Mesenteric fat pad (tissue), 1 donor: ENCODE data around the gene CAMK2A. TPM values are rescaled to one million over a fixed set of nuclear protein-coding genes. Genes with fewer than 3 reads are reported as not detected.
"Not testable (repeated sequence)": the region's sequence is repeated elsewhere in the genome, so short reads cannot be mapped to it uniquely, and the experiment has no call there.

Experiments
- DNase-seq: peaks from one replicate; pipeline ENCODE4 v3.0.0-alpha.2; 2020; ENCODE audit warnings: low spot score
- total RNA-seq: library from RNA; stranded (reverse); fragmentation: NEBNext Ultra II Directional; extraction: Animal tissue kit (Norgen Biotek cat#: 25700); gene quantifications from one replicate; pipeline ENCODE4 v1.2.1, GENCODE V29; 2021
- donor health status: DM: yes; HTN: yes; CAD: no.

Gene CAMK2A
- total RNA-seq, 1 donor from 2014 or later = not detected

- no peak for DNase-seq
Observed at GRCh38 chr5:150256410-150257064, 33.0 kb downstream of the CAMK2A start.

DNA sequence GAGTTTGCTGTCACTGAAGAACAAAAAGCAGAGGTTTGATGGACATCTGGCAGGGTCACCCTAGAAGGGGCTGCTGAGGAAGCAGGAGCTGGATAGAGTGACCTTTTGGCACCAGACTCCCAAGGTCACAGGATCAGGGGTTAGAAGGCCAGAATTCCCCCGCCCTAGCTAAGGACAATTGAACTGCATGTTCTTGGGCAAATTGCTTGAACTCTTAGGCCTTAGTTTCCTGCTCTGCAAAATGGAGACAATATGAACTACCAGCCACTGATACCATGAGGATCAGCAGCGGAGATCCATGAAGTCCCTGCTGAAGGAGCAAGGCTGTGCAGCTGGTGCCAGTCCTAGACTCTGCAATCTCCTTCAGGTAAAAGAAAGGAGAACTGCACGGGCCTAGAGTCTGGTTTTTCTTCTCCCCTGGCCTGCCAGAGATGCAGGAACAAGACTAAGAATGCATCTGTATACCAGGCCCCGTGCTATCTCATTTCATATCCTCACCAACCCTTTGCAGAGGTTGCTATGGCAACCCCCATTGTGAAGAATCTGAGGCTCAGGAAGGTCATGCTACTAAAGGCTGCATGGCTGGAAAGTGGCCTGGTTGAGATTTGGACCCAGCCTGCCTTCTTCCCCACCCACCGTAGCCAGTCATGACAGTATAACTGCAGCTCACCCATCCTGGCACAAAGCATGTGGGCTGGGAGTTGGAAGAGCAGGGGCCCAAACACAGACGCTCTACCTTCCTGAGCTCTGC lies 33.7 kb downstream of the CAMK2A start:
- no peak for DNase-seq

DNA sequence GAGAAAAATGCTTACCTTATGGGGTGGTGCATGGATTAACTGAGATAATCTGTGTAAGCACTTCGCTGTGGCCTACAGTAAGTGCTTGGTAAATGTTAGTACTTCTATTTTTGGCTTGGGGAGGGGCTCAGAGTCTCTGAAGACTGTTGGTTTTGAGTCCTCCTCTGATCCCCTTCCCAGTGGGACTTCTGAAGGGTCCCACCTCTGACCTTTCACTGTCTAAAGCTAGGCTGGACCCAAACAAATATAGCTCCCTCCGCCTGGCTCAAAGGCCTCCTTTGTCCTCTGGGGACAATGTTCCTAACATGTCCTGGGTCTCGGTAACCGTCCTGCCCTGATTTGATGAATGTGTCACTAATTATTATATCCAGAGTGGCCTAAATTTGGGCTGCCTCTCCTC lies 34.8 kb downstream of the CAMK2A start:
- no peak for DNase-seq

DNA sequence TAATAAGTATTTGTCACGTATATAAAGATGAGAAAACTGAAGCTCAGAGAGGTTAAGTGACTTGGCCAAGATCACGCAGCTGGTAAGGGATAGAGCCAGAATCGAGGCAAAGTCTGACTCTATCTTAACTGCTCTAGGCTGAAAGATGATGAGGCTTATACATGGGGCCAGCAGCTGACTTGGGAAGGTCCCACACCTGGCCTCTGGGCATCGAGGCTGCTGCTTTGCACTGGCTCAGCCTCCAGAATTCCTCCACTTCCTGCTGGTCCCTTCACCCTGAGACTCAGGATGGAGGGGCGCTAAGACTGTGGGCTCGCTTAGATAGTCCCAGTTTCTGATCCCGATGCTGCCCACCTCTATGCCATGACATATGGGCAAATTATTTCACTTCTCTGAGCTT lies 35.2 kb downstream of the CAMK2A start:
- DNase-seq = no peak

- DNase-seq = no peak
Observed at GRCh38 chr5:150253416-150254208, 36.0 kb downstream of the CAMK2A start.

- no peak for DNase-seq
Observed at GRCh38 chr5:150252489-150252888, 37.1 kb downstream of the CAMK2A start.

DNA sequence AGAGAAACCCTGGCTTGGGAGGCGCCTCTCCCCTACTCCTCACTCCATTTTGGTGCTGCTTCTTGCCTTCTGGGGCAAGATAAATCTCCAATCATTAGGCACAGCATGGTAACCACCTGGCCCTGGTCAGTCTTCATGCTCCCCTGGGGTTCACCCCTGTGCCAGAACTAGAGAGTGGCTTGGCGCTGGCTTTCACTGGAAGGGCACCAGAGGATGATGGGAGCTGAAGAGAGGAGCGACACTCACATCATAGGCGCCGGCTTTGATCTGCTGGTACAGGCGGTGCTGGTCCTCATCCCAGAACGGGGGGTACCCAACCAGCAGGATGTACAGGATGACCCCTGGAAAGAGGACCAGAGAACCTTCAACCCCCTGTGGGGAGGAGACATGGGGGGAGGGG lies 38.1 kb downstream of the CAMK2A start:
- no peak for DNase-seq

GRCh38 chr5:150249744-150250143 lies 39.8 kb downstream of the CAMK2A start:
- no peak for DNase-seq

GRCh38 chr5:150248946-150249345 lies 40.6 kb downstream of the CAMK2A start:
- no peak for DNase-seq

GRCh38 chr5:150248493-150248892 lies 41.1 kb downstream of the CAMK2A start:
- DNase-seq = not testable (repeated sequence)

- DNase-seq = no peak
Observed at GRCh38 chr5:150247726-150248125, 41.8 kb downstream of the CAMK2A start.

DNA sequence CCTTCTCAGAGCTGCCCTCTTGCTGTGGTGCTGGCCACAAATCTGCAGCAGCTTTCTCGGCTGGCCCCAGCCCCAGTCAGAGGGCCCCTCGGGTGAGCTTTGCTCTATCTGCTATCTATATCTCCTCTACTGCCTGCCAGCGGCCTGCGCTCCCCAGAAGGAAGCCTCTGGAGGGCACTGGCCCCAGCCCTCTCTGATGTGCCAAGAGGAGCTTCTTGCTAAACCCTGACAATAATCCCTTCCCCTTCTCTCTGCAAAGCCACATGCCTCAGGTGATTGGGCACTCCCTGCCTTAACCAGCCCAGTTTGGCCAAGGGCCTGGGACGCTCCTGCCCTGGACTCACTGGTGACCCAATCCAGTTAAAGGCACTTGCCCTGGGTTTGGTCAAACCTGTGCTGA lies 42.7 kb downstream of the CAMK2A start:
- no peak for DNase-seq

DNA sequence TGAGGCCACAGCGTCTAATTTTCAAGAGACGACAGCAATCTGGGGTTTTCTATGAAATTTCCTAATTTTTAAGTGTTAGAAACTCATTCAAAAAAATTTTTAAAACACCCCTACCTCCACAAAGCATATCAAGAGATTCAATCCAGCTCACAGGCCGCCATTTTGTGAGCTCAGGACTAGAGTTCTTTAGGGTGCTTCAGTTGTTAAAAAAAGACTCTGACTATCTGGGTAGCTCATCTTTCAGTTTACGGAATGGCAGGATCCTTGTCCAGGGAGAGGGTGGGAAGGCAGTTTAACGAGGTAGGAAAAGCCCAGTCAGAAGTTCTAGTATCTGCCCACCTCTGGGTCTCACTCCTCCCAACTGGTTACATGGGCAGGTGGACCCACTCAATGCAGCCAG lies 43.1 kb downstream of the CAMK2A start:
- no peak for DNase-seq

DNA sequence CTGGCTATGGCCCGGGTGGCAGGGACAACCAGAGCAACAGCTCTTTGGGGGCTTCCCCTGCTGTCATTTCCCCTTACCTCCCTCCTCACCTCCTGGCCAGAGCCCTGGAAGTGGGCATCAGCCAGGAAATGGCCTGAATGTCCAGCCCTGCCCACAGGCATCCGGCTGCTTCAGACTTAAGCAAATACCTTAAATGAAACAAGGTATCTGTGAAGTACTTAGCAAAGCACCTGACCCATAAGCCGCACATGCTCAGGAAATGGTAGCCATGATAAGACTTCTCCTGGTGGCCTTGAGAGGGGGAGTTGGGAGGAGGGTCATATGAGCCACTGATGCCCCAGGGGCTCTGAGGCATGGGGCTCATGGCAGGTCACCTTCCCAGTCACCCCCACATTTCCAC lies 43.8 kb downstream of the CAMK2A start:
- DNase-seq = no peak

GRCh38 chr5:150245111-150245789 lies 44.3 kb downstream of the CAMK2A start:
- DNase-seq = no peak

DNA sequence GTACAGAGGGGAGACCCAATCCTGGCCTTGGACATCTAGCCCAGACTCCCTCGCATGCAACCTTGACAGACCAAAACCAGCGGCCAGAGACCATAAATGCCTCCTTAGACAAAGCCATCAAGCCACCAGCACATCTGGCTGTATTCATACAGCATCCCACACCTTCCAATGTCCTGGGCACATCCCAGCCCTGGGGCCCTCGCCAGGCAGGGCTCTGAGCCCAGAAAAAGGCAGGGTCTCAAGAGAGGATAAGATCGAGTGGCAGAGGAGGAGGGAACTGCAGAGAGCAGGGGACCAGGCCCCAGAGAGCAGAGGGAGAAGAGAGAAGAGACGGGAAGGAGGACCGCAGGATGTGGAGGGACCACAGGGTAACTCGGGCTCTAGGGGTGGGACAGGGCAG lies 45.4 kb downstream of the CAMK2A start:
- no peak for DNase-seq

DNA sequence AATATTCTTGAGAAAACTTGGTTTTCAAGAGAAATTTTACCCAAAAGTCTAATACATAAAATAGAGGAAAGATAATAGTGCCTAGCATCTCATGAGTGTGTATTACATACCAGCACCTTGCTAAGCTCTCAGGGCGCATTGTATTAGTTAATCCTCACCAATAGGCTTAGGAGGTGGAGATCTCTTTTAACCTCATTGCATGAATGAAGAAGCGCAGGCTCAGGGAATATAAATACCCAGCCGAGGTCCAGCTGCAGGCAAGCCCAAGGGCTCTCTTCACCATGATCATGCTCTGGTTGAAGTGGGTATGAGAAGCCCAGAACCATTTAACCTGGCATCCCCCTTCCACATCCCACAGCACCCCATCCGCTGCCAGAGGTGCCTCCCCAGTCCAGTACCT lies 46.0 kb downstream of the CAMK2A start:
- no peak for DNase-seq

- DNase-seq = no peak
Observed at GRCh38 chr5:150242251-150242894, 47.2 kb downstream of the CAMK2A start.

GRCh38 chr5:150241298-150242160 lies 48.0 kb downstream of the CAMK2A start:
- no peak for DNase-seq

DNA sequence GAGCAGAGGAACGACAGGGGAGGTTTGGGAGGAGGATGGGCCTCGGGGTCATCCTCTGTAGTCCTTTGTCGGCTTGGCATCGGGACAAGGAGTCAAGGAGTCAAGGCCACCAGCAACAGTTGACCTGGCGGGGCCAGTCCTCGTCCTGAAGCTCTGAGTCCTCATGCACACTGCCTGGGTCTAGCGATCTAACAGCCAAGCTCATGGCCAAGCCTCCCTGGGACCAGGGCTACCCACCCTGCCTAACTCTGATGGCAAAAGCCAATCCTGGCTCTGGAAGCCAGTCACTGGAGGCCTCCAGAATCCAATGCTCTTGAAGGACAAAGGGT lies 49.8 kb downstream of the CAMK2A start:
- no peak for DNase-seq
